DMS153 treated with DMSO at 0.1 percent for 48 hours (cell line): ENCODE data around the gene MSS51.
"Not testable (repeated sequence)": the region's sequence is repeated elsewhere in the genome, so short reads cannot be mapped to it uniquely, and the experiment has no call there.

ENCODE experiments used
- DNase-seq: peaks from one replicate; lab custom pipeline; 2025; ENCODE audit not compliant: unreplicated experiment; lab: John Stamatoyannopoulos, UW

MSS51 gene

DNA sequence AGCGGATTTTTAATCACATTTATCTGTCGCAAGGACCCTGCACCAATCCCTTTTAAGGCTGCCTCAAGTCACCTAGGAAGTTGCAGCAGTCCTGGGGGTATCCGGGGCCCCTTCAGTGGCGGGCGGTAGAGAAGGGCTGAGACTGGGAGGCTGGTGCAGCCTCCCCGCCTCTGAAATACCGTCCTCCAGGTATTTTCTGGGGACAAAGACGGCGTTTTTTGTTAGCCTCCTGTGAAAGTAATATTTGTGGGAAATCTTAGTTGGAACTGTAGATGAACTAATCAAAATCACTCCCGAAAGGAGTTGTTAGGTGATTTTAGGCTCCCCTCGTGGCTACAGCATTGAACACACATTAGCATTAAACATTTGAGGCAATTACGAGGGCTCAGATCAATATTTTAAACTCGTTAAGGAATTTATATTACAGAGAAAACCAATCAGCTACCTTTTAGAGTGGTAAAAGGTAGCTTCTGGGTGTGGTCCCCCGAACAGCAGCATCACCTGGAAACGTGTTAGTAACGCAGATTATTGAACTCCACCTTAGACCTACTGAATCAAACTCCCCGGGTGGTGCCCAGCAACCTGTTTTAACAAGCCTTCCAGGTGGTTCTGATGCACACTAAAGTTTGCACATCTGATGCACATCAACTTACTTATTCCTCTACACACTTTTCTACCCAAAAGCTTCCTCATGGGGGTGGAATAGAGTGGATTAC lies 19.0 kb downstream of the MSS51 start:
- no peak for DNase-seq

GRCh38 chr10:73413528-73414229 lies 19.7 kb downstream of the MSS51 start, which contains the start of gene ANXA7:
Gene ANXA7, minus strand, starts transcription at chr10:73414058. Its CDS starts 13,202 bp downstream, at chr10:73400856.
- DNase-seq = peak; percentile 77

DNA sequence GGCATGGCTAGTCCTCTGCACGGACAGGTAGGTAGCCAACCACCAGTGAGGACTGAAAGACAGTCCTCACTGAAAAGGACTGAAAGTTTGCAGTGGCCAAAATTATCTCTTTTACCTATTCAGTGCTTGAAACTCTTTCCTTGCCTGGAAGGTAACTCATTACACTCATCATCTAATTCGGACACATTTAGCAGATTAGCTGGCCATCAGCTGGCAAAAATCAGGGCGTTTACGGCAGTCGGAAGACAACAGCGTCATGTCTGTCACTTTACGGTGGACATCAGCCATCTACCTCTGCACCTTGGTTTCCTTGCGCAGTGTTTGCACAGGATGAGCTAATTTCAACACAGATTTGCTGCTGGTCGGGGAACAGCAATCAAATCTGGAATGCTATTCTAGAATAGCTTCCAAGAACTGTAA lies 20.2 kb downstream of the MSS51 start:
- peak; percentile 64 for DNase-seq

GRCh38 chr10:73410897-73411296 lies 22.5 kb downstream of the MSS51 start:
- no peak for DNase-seq

DNA sequence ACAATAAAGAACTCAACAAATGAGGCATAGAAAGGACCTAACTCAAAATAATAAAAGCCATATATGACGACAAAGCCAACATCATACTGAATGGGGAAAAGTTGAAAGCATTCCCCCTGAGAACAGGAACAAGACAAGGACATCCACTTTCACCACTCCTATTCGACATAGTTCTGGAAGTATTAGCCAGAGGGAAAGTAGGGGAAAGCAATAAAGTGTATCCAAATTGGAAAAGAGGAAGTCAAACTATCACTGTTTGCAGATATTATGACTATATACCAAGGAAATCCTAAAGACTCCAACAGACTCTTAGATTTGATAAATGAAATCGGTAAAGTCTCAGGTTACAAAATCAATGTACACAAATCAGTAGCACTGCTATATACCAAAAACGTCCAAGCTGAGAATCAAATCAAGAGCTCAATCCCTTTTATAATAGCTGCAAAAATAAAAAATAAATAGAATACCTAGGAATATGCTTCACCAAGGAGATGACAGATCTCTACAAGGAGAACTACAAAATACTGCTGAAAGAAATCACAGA lies 24.3 kb downstream of the MSS51 start:
- no peak for DNase-seq

DNA sequence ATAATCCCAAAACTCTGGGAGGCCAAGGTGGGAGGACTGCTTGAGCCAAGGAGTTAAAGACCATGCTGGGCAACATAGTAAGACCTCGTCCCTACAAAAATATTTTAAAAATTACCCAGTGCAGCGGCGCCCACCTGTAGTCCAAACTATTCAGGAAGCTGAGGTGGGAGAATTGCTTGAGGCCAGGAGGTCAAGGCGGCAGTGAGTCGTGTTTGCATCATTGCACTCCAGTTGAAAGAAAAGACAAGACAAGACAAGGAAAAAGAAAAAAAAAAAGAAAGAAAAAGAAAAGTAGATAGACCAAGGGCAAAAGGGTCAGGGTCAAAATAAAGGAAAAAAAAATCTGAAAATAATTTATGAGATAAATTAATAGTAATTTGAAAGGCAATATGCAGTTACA lies 25.3 kb downstream of the MSS51 start:
- DNase-seq = no peak

DNA sequence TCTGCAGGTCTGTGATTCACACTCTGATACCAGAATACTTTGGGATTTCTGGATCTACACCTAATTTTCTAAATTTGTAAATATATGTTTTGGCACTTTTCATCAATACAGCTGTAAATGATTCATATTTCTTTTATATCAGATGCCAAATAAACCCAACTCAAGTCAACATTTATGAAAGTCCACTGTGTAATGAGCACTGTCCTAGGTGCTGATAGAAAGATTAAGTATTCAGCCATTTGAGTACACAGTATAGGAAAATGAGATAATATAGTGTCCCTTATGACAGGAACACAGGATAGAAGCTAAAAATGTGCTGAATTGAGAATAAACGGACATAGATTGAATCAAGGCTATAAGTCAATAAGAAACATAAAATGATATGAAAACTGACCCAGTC lies 25.9 kb downstream of the MSS51 start:
- no peak for DNase-seq

DNA sequence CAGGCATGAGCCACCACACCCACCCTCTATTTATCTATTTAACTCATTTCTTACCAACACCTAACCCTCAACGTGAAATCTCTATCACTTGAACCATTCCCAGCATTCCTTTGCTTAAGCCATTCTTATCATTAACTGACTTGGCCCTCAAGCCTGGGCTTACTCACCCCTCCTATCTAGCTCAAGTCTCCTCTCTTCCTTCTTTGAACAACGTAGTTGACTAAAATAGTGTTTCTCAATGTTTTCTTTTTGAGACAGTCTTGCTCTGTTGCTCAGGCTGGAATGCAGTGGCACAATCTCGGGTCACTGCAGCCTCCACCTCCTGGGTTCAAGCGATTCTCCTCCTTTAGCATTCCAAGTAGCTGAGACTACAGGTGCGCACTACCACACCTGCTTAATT lies 26.5 kb downstream of the MSS51 start:
- no peak for DNase-seq

- no peak for DNase-seq
Observed at GRCh38 chr10:73405556-73405955, 27.8 kb downstream of the MSS51 start.

DNA sequence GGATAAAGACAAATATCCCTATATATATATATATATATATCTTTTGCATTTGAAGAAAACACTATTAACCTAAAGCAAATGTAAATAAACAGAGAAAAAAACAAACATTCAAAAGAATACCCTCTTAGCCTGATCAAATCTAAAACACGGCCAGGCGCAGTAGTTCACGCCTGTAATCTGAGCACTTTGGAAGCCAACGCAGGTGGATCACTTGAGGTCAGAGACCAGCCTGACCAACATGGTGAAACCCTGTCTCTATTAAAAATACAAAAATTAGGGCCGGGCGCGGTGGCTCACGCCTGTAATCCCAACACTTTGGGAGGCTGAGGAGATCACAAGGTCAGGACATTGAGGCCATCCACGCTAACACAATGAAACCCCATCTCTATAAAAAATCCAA lies 28.7 kb downstream of the MSS51 start:
- no peak for DNase-seq

DNA sequence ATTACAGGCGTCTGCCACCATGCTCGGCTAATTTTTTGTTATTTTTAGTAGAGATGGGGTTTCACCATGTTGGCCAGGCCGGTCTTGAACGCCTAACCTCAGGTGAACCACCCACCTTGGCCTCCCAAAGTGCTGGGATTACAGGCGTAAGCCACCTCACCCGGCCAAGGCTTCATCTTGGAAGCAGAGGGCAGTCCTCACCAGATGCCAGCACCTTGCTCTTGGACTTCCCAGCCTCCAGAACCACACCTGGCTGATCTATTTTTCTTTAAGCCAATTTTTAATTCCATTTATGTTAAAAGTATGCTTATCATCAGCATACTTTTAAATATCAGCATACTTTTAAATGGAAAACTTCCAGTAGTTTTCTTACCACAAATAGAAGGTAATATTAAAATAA lies 31.7 kb downstream of the MSS51 start:
- DNase-seq = no peak

- DNase-seq = no peak
Observed at GRCh38 chr10:73399063-73399462, 34.3 kb downstream of the MSS51 start.

- DNase-seq = no peak
Observed at GRCh38 chr10:73398024-73398423, 35.3 kb downstream of the MSS51 start.

- DNase-seq = not testable (repeated sequence)
Observed at GRCh38 chr10:73394325-73394724, 39.0 kb downstream of the MSS51 start.

DNA sequence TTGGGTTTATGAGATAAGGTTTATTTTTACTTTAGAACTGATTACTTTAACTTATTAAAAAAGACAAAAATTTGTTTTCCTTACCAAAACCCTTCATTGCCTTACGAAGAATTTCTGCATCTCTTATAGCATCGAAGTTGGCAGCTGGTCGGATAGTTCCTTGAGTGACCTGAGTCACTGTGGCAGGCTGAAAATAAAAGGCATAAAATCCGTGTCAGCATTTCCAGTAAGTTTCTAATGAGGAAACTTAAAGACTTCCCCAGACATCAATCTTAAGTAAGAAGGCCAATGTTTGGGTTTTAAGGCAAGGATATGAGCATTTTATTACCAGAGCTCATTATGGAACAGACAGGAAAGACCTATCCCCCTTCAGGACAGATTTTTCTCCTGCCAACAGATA lies 45.1 kb downstream of the MSS51 start:
- no peak for DNase-seq

- no peak for DNase-seq
Observed at GRCh38 chr10:73386583-73386982, 46.8 kb downstream of the MSS51 start.

- DNase-seq = no peak
Observed at GRCh38 chr10:73379064-73379748, 54.2 kb downstream of the MSS51 start.

- no peak for DNase-seq
Observed at GRCh38 chr10:73376679-73377078, 56.7 kb downstream of the MSS51 start.
